ENCODE measurements around the gene PLEKHA6.

Gene PLEKHA6

GRCh38 chr1:204280099-204280961 is 79.4 kb downstream of the PLEKHA6 start:
- no peak for DNase-seq

GRCh38 chr1:204278958-204279357 is 80.8 kb downstream of the PLEKHA6 start:
- DNase-seq = no peak

- DNase-seq = no peak
These were observed 81.5 kb downstream of the PLEKHA6 start for GRCh38 chr1:204278251-204278650.

- no peak for DNase-seq
These were observed 82.0 kb downstream of the PLEKHA6 start for GRCh38 chr1:204277563-204278219.

GRCh38 chr1:204275695-204276370 is 83.9 kb downstream of the PLEKHA6 start:
- no peak for DNase-seq

GRCh38 chr1:204274446-204274845 is 85.3 kb downstream of the PLEKHA6 start:
- no peak for DNase-seq

- DNase-seq = no peak
These were observed 87.2 kb downstream of the PLEKHA6 start for GRCh38 chr1:204272505-204272904.

GRCh38 chr1:204271970-204272369 is 87.8 kb downstream of the PLEKHA6 start:
- no peak for DNase-seq

GRCh38 chr1:204268101-204268500 is 91.6 kb downstream of the PLEKHA6 start:
- DNase-seq = no peak

- no peak for DNase-seq
These were observed 92.5 kb downstream of the PLEKHA6 start for GRCh38 chr1:204267191-204267601.

GRCh38 chr1:204266504-204267034 is 93.2 kb downstream of the PLEKHA6 start:
- no peak for DNase-seq

GRCh38 chr1:204265665-204266064 is 94.1 kb downstream of the PLEKHA6 start:
- DNase-seq = no peak

GRCh38 chr1:204264805-204265204 is 94.9 kb downstream of the PLEKHA6 start:
- no peak for DNase-seq

- DNase-seq = no peak
These were observed 96.3 kb downstream of the PLEKHA6 start for GRCh38 chr1:204263254-204263910.

GRCh38 chr1:204262506-204263253 is 97.0 kb downstream of the PLEKHA6 start:
- no peak for DNase-seq

- no peak for DNase-seq
These were observed 97.8 kb downstream of the PLEKHA6 start for GRCh38 chr1:204261746-204262505.

- DNase-seq = no peak
These were observed 98.5 kb downstream of the PLEKHA6 start for GRCh38 chr1:204261266-204261665.

- no peak for DNase-seq
These were observed 99.0 kb downstream of the PLEKHA6 start for GRCh38 chr1:204260601-204261197.

GRCh38 chr1:204259782-204260181 is 99.9 kb downstream of the PLEKHA6 start:
- no peak for DNase-seq

GRCh38 chr1:204259196-204259595 is 100.5 kb downstream of the PLEKHA6 start:
- no peak for DNase-seq
